Skeletal muscle cell (primary cell): ENCODE results near the gene DALRD3.

ENCODE experiments used
- DNase-seq: peaks from one replicate; pipeline ENCODE4 v3.0.0-alpha.2; 2010; ENCODE audit warnings: low read depth
- H3K4me3 ChIP-seq: 2 replicates; pipeline ENCODE4 v1.5.1; 2011; ENCODE audit warnings: low read depth, mild to moderate bottlenecking, control low read depth, low read length, moderate library complexity

DALRD3 gene

GRCh38 chr3:48985831-48986376, 32.5 kb downstream of the DALRD3 start:
- DNase-seq, result no peak
- H3K4me3 ChIP-seq, result no peak overlapping the region

- no peak overlapping the region for H3K4me3 ChIP-seq
- no peak for DNase-seq
Observed at GRCh38 chr3:48984663-48985062, 33.7 kb downstream of the DALRD3 start.

- DNase-seq, result no peak
- H3K4me3 ChIP-seq, result no peak overlapping the region
Observed at GRCh38 chr3:48983096-48983495, 35.3 kb downstream of the DALRD3 start.

GRCh38 chr3:48982686-48983085, 35.7 kb downstream of the DALRD3 start:
- no peak for DNase-seq
- H3K4me3 ChIP-seq, result no peak overlapping the region

GRCh38 chr3:48982016-48982415, 36.4 kb downstream of the DALRD3 start:
- H3K4me3 ChIP-seq, result no peak overlapping the region
- no peak for DNase-seq

- no peak overlapping the region for H3K4me3 ChIP-seq
- DNase-seq, result no peak
Observed at GRCh38 chr3:48980295-48980694, 38.1 kb downstream of the DALRD3 start.

GRCh38 chr3:48979451-48979850, 38.9 kb downstream of the DALRD3 start:
- no peak for DNase-seq
- no peak overlapping the region for H3K4me3 ChIP-seq

GRCh38 chr3:48974076-48974864, 44.1 kb downstream of the DALRD3 start:
- DNase-seq, result no peak
- H3K4me3 ChIP-seq, result no peak overlapping the region

- no peak overlapping the region for H3K4me3 ChIP-seq
Observed at GRCh38 chr3:48970586-48970985, 47.8 kb downstream of the DALRD3 start.

GRCh38 chr3:48966876-48967361, 51.5 kb downstream of the DALRD3 start:
- DNase-seq, result no peak
- H3K4me3 ChIP-seq, result no peak overlapping the region

More at GRCh38 chr3:48970586-48970985, 47.8 kb downstream of the DALRD3 start:
- DNase-seq, result no peak

- no peak overlapping the region for H3K4me3 ChIP-seq
- no peak for DNase-seq
Observed at GRCh38 chr3:48966367-48966766, 52.0 kb downstream of the DALRD3 start.
